ENCODE measurements around the gene FOXP1. TPM values are rescaled to one million over a fixed set of nuclear protein-coding genes. Genes with fewer than 3 reads are reported as not detected.

FOXP1 gene
- total RNA-seq, 4 donors from 2014 or later = 13.2 to 46.6 (median 29.2) TPM

- H3K4me3 ChIP-seq = no peak overlapping the region
- H3K9me3 ChIP-seq = no peaks in the 10 kb centered on the region
- ATAC-seq = no peak
- TF ChIP-seq CTCF (IDR thresholded peaks at IDR 0.05 in 4 of 5, conservative IDR thresholded peaks at IDR 0.05 in 1 of 5) = no peak
- TF ChIP-seq POLR2A (IDR thresholded peaks at IDR 0.05) = no peak
- H3K27ac ChIP-seq = no peak overlapping the region
- no peaks in the 10 kb centered on the region for H3K36me3 ChIP-seq
- no peak for DNase-seq
- H3K4me1 ChIP-seq = no peaks in the 10 kb centered on the region
- no peaks in the 10 kb centered on the region for H3K27me3 ChIP-seq
- in situ Hi-C loops (cut with MboI; ENCODE audit: low sequenced_read_pairs in 4 of 4) = no loop called here
- intact Hi-C loops (cut with DNase I; ENCODE audit: low total_unique reads) = no loop called here
Observed at GRCh38 chr3:71461749-71462483, 121.6 kb downstream of the FOXP1 start.

GRCh38 chr3:71461114-71461513 is 122.4 kb downstream of the FOXP1 start:
- in situ Hi-C loops (cut with MboI; ENCODE audit: low sequenced_read_pairs in 4 of 4) (no loop called here), intact Hi-C loops (cut with DNase I; ENCODE audit: low total_unique reads) (no loop called here)
- no peak for DNase-seq
- Histone ChIP-seq H3K4me3 (no peak overlapping the region), H3K27ac (no peak overlapping the region), H3K9me3 (no peaks in the 10 kb centered on the region), H3K36me3 (no peaks in the 10 kb centered on the region), H3K27me3 (no peaks in the 10 kb centered on the region), H3K4me1 (no peaks in the 10 kb centered on the region)
- no peak for ATAC-seq
- TF ChIP-seq POLR2A (IDR thresholded peaks at IDR 0.05) (no peak), CTCF (IDR thresholded peaks at IDR 0.05 in 4 of 5, conservative IDR thresholded peaks at IDR 0.05 in 1 of 5) (no peak)

GRCh38 chr3:71458895-71459294 is 124.6 kb downstream of the FOXP1 start:
- Histone ChIP-seq H3K9me3 (no peaks in the 10 kb centered on the region), H3K4me3 (no peak overlapping the region), H3K27me3 (no peaks in the 10 kb centered on the region), H3K4me1 (no peaks in the 10 kb centered on the region), H3K27ac (no peak overlapping the region), H3K36me3 (no peaks in the 10 kb centered on the region)
- DNase-seq (no peak), ATAC-seq (no peak)
- intact Hi-C loops (cut with DNase I; ENCODE audit: low total_unique reads) (no loop called here), in situ Hi-C loops (cut with MboI; ENCODE audit: low sequenced_read_pairs in 4 of 4) (no loop called here)
- TF ChIP-seq CTCF (IDR thresholded peaks at IDR 0.05 in 4 of 5, conservative IDR thresholded peaks at IDR 0.05 in 1 of 5) = no peak
- no peak for TF ChIP-seq POLR2A (IDR thresholded peaks at IDR 0.05)

GRCh38 chr3:71456826-71457225 is 126.7 kb downstream of the FOXP1 start:
- Histone ChIP-seq H3K27me3 (no peaks in the 10 kb centered on the region), H3K36me3 (no peaks in the 10 kb centered on the region), H3K27ac (no peak overlapping the region), H3K4me1 (no peaks in the 10 kb centered on the region), H3K4me3 (no peak overlapping the region), H3K9me3 (no peaks in the 10 kb centered on the region)
- DNase-seq = no peak
- in situ Hi-C loops (cut with MboI; ENCODE audit: low sequenced_read_pairs in 4 of 4) (no loop called here), intact Hi-C loops (cut with DNase I; ENCODE audit: low total_unique reads) (no loop called here)
- no peak for ATAC-seq
- TF ChIP-seq CTCF (IDR thresholded peaks at IDR 0.05 in 4 of 5, conservative IDR thresholded peaks at IDR 0.05 in 1 of 5) (no peak), POLR2A (IDR thresholded peaks at IDR 0.05) (no peak)

GRCh38 chr3:71456156-71456555 is 127.4 kb downstream of the FOXP1 start:
- Histone ChIP-seq H3K4me1 (no peaks in the 10 kb centered on the region), H3K27me3 (no peaks in the 10 kb centered on the region), H3K36me3 (no peaks in the 10 kb centered on the region), H3K27ac (no peak overlapping the region), H3K4me3 (no peak overlapping the region), H3K9me3 (no peaks in the 10 kb centered on the region)
- in situ Hi-C loops (cut with MboI; ENCODE audit: low sequenced_read_pairs in 4 of 4) = no loop called here
- intact Hi-C loops (cut with DNase I; ENCODE audit: low total_unique reads) = no loop called here
- no peak for TF ChIP-seq POLR2A (IDR thresholded peaks at IDR 0.05)
- no peak for TF ChIP-seq CTCF (IDR thresholded peaks at IDR 0.05 in 4 of 5, conservative IDR thresholded peaks at IDR 0.05 in 1 of 5)
- no peak for ATAC-seq
- DNase-seq = no peak
